Fibroblast of skin of right biceps (primary cell): ENCODE results near the gene HRG.

ENCODE experiments used
- DNase-seq: peaks from one replicate; pipeline ENCODE4 v3.0.0-alpha.2; 2013

HRG gene

DNA sequence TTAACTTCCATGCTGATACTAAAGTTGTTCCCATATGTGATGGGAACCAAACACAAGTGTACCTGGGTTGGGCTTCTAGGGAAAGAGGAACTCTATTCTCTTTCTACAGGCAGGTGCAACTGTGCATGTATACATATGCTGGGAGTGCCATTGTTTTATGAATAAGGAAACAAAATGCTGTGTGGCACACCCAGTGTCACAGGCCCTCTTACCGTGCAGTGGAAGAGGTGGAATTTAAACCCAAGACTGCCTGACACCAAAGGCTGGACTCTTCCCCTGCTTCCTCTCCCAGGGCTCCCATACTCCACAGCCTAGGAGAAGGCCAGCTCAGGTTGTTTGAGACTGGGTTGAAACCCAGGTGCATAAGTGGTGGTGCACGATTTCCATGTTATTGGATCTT lies 27.6 kb upstream of the HRG start:
- no peak for DNase-seq

DNA sequence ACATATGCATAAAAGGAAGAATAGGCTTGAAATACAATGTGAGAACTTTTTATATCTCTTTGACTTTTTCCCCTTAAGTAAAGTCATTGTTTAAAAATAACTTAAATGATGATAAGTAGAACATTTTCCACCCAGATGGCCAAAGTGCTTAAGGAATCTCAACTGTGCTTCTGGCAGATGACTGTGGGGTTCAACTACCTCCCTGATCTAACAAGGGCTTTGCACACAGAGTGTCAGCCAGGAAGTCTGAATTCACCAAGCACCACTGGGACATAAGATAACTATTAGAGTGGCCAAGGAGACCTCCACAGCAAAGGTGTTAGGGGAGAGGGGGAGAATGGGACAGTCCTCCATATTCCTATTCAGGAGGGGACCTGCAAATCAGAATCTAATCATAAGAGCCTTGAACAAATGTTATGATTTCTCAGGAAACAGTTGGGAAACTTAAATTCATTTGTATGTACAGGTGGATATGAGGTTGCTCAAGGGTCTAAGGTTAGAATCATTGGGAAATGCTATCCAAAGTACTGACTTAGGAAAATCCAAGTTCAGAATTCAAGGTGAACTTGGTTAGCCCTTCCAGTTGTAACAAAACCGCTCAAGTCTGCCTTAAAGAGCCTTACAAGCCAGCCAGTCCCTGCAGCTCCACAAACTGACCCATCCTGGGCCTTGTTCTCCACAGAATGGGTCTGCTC lies 25.9 kb upstream of the HRG start, which contains the start of gene FETUB:
Gene FETUB, plus strand, starts transcription at position 622 of the 695 bp plus-strand sequence. Its CDS starts 62 bp downstream, at position 684.
- no peak for DNase-seq

DNA sequence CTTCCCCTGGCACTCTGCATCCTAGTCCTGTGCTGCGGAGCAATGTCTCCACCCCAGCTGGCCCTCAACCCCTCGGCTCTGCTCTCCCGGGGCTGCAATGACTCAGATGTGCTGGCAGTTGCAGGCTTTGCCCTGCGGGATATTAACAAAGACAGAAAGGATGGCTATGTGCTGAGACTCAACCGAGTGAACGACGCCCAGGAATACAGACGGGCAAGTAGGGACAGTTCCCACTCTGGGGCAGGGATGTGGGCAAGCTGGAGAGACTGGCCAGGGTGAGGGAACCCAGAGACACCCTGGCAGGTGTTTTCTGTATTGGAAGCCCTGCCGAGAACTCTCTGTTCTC lies 25.4 kb upstream of the HRG start:
- no peak for DNase-seq

DNA sequence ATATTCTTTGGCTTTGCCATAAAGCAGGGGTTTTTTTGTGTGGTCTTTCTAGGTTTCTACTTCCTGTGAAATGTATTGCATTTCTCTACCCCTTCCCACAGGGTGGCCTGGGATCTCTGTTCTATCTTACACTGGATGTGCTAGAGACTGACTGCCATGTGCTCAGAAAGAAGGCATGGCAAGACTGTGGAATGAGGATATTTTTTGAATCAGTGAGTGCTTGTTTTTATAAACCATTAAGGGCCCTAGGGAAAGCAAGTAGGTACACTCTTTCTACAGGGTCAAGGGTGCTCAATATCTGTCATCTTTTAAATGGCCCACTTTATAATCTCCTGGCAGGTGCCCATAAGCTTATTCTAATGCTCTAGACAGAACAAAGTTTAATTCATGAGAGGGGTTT lies 24.9 kb upstream of the HRG start:
- DNase-seq: no peak

DNA sequence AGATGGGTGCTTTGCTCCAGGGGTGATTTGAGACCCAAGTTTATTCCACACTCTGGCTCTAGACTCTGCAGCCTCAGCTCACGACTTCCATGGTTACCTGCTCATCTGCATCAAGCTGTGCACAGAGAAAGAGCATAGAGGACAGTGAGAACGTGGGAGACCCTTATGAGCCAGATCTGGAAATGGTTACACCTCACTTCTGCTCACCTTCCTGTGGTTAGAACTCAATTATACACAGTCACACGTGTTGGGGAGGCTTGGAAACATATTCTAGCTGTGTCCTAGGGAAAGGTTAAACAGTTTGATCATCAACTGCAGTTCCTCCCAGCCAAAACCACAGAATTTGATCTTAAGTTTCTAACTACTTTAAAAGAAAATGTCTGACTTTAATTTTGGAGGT lies 23.8 kb upstream of the HRG start:
- DNase-seq: no peak

DNA sequence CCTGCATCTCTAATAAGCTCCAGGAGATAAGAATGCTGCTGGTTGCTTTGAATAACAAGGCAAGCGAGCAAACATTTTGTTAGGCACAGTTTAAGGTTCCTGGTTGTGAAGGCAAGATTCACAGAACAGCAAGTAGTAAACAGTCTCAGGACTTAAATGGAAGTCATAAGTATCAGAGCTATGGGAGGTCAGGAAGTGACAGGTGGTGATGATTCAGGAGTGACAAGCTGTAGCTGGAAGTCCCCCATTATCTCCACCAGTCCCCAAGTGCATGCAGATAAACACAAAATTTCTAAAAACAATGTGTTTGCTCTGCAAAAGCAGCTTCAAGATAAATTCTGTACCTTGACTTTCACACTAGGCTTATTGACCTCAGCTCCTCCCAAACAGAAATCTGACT lies 22.3 kb upstream of the HRG start:
- no peak for DNase-seq

DNA sequence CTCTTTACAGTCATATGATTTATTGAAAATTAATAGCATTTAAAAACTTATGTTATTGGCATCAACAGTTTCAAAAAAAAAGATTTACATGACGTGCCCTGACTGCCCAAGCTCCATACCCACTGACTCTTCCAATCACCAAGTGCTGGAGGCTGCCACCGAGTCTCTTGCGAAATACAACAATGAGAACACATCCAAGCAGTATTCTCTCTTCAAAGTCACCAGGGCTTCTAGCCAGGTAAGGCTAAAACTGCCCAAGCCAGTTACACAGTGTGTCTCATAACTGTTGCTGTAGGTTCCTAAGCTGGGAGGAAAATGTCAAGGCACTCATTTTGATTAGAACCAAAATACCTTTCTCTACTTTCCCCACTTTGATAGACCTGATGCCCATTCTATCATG lies 21.1 kb upstream of the HRG start:
- DNase-seq: no peak

DNA sequence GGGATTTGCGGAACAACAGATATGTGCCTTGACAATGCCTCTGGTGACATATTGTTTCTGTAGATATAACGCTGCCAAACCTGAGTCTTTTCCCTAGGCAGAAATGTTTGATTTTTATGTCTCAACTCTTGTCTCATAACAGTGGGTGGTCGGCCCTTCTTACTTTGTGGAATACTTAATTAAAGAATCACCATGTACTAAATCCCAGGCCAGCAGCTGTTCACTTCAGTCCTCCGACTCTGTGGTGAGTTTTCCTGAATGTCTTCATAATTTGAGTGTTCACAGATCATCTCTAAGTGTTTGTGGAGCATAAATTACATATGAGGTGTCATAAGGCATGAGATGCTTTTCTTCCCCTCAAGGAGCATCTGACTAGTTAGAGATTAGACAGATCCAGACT lies 19.7 kb upstream of the HRG start:
- no peak for DNase-seq

DNA sequence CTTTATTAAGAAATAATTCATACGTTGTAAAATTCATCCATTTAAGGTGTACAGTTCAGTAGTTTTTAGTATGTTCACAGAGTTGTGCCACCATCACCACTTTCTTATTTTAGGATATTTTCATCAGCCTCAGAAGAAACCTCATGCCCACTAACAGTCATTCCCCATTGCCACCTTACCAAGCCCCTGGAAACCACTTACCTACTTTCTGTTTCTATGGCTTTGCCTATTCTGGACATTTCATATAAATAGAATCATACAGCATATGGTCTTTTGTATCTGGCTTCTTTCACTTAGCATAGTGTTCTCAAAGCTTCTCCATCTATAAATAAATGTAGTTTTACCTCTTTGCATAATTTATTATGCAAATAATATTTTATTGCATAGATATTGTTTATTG lies 19.0 kb upstream of the HRG start:
- DNase-seq: no peak

DNA sequence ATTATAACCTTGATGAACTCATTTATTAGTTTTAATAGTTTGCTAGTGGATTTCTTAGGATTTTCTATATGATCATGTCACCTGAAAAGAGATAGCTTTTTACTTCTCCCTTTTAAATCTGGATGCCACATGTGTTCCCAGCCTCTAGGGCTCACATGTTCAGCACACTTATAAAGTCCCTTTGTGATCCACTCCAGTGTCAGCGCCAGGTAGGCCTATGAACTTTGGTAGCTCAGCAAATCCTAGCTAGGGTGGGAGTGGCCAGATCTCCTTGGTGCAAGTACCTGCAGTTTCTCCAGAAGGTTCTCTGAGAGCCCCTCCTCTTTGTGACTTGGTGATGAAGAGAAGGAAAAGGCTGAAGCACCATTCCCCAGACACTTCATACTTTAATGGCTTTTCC lies 17.0 kb upstream of the HRG start:
- no peak for DNase-seq

DNA sequence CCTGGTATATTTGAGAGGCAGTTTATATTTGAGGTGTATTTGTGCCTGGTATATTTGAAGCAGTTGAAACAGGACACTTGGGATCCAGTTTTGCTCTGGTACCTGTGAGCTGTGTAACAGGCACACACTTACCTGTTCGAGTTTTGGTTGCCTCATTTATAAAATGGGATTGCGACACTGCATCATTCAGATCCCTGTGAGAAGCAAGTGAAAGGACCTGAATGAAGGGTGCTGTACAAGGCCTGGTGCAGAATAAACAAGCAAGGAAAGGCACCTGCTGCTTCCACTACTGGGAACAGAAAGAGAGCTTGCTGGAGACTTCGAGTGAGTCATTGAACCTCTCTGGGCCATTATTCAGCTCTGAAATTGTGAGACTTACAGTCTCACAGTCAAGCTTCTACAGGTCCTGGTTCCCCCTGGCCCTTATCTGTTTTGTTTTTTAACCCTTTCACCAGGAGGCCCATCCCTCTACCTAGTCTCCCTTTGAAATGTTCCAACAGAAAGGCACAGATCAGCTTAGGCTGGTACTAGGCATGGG lies 14.1 kb upstream of the HRG start:
- DNase-seq: no peak

DNA sequence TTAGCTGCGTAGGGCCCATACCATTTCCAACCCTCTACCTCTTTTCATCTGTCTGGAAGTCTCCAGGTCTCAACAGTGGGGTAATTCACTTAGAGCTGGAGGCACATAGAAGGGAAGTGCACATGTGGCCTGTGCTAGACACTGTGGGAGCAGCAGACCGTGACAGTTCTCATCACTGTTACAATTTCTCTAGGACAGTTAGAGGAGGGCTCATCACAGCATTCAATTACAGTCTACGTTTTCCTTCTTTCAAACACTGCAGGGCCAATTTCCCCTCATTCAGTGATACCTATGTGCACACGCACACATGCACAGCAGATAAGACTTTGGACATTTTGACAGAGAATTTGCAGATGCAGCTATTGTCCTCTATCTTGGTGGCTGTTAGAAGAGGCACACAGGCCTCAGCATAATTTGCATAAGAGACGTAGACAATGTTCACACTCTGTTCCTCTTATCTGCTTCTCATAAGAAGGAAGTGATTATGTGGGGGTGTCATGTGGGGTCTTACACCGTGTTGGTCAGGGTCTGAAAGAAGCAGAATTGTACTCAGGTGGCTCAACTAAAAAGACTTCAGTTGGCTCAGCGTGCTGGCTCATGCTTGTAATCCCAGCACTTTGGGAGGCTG lies 12.6 kb upstream of the HRG start:
- no peak for DNase-seq

DNA sequence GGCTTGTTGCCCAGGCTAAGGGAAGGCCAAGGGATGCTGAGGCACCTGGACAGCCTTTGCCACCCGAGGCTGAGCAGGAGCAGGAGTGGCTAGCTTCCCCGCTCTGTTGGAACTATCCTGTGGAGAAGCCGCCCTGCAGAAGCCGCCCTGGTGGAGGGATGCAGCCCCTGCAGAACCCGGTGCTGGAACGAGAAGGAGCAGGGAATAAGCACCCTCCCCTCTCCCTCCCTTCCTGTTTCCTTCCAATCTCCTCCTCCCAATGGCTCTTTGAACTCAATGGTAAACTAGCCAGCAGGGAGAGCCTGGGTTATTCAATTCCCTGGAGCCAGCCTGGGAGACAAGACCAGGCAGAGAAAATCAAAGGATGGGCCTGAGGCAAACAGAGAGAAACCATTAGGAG lies 11.8 kb upstream of the HRG start:
- peak; percentile 2 for DNase-seq

DNA sequence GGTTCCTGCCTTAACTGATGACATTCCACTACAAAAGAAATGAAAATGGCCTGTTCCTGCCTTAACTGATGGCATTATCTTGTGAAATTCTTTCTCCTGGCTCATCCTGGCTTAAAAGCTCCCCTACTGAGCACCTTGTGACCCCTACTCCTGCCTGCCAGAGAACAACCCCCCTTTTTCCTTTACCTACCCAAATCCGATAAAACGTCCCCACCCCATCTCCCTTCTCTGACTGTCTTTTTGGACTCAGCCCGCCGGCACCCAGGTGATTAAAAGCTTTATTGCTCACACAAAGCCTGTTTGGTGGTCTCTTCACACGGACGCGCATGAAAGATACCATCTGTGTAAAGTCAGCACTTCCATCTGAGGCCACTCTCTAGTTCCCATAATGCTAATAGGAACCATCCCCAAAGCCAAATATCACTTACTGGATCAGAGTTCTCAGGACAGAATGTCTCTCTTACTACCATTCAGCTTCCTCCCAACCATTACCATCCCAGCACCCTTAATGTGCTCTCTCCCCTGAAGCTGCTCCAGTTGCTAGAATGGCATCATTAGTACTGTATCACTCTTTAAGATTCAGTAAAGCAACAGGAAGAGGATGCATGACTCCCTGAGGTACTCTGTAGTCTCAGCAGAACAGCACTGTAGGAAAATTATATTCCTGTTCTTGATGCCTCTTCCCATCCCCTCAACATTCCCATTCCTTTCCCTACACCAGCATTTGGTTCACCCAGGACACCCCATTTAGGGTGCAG lies 2.3 kb upstream of the HRG start:
- DNase-seq: no peak

DNA sequence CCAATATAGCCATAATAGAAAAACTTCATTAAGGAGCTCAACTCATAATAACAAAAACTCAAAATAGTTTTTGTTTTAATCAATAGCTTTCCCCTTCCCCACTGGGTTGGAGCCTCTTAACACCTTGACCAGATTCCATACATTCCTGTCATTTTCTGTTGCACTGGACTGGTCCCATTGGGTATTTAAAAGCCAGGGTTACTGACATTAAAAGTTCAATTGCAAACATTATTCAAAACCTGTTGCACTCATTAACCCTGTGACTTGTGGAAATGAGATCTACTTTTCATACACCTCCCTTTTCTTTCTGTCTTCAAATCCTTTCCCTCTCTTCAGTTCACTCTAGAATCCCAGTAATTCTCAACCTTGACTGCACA lies 1.7 kb upstream of the HRG start:
- no peak for DNase-seq

DNA sequence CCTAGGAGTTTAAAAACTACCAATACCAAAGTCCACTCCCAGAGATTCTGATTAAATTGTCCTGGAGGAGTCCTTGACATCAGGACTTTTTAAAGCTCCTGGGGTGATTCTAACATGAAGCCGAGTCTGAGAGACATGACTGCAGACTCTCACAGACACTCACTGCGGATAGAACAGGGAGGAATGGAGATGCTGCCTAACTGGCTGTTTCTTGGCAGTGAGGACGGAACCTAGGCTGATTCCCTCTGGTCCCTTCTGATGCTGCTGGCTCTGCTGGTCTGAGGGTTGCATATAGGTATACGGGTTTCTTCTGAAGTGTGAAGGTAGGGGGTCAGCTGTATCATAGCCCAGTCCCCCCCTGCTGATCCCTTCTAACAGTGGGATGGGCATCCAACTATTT lies 1.3 kb upstream of the HRG start:
- no peak for DNase-seq

DNA sequence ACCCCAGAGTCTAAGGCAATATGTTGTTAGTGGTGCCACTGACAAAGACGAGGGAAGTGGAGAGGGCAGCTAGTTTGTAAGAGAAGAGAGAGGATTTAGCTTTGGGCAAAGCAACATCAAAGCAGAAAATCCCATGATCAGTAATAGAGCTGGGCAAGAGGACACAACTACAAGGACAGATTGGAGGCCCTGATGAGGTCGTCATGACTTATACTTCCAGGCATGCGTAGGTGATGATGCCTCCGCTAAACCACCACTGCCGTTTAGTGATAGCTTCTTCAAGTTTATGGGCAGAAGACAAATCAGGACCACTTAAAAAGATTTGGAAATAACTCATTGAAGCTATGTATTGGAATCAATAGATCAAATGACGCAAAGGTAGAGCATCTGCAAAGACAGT lies 2.6 kb downstream of the HRG start:
- no peak for DNase-seq

DNA sequence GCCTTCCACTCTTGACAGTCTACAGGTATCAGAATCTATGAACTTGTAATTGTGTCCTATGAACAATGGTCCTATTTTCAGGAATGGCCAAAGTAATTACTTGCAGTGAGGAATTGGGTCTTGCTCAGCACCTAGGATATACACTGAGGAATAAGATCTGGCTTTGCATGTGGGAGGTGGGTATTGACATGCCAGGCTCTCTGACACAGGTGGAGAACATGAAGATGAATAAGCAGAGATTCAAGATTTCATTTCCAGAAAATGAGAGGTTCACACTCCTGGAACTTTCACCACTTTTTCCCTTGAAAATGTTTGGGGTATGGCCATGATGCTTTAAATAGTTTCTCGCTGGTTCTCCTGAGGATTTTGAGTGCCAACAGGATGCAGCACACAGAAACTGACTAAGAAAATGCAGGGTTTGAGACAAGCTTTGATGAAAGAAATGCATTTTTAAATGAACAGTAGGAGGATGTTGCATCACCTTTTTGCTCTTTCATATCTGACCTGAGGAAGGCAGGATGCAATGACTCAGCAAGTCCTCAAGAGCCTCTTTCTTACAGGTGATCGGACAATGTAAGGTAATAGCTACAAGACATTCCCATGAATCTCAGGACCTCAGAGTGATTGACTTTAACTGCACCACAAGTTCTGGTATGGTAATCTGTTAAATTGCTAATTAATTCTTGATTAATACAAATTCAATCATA lies 3.7 kb downstream of the HRG start:
- DNase-seq: no peak

DNA sequence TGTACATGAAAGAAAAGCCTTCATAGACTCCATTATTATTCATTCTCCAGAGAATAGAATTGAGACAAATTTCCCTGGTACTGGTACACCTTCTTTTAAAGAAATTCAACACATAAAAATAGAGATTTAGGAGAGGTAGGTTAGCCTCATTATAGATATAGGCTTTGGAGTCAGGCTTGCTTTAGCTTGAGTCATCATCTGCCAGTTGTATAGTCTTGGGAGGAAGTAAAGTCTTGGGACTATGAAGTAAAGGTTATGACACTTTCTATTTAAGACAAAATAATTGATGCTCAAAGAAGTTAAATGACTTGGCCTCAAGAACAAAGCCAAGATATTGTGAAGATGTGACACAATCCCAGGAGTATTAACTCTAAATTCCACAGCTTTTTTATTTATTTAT lies 4.3 kb downstream of the HRG start:
- DNase-seq: no peak

DNA sequence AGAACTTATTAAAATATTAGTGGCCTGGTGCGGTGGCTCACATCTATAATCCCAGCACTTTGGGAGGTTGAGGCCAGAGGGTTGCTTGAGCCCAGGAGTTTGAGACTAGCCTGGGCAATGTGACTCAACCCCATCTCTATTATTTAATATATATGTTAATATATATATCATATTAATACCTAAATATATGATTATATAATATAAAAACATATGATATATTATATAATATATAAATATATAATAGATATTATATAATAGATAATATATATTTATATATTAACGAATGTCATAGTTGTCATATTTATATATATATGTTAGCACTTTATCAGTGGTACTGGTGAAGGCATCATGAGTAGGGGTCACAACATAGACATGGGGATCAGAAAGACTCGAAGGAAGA lies 5.2 kb downstream of the HRG start:
- no peak for DNase-seq

DNA sequence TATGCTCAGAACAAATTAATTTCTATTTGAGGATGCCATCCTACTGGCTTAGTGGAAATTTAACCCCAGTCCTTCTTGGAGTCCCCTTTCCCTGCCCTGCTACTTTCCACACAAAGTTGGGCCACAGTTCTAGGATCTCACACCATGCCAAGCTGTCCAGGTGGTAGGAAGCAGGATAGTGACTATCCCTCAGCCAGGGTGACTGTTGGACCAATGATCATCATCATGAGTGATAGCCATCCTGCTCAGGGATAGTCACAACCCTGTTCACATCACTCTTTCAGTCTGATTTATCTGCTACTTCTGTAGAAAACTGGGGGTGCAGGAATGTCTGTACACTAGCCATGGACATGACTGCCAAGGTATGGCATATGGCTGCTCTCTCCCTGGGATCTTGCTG lies 12.8 kb downstream of the HRG start:
- no peak for DNase-seq

DNA sequence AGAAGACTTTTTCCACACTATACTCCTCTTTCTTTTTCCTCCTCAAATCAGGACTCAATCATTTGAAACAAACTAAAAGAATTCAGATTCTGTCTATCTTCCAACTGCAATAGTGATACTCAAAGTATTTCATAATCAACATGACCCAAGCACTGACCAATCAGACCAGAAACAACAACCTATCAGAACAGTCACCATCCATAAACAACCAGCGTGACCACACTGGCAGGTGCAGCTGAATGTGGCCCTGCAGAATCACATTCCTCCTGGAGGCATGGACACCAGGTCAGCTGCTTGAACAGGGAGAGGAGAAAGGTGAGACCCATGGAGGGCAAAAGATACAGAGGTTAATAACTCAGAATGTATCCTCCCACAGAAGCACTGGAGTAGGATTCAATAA lies 13.3 kb downstream of the HRG start:
- no peak for DNase-seq

DNA sequence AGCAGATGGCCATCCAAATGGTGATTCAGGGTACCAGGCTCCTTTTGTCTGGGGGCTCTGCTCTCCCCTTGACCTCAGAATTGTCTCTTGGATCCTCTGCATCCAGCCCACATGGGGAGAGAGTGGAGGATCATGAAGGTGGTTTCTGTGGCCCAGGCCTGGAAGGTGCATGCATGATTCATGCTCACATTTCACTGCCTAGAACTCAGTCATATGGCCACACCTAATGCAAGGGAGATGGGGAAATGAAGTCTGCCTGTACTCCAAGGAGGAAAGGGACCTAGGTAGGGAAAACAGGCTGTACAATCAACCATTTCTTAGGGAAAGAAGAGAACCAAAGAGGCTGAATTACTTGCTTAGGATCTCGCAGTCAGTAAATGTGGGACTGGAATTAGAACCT lies 15.1 kb downstream of the HRG start:
- no peak for DNase-seq

DNA sequence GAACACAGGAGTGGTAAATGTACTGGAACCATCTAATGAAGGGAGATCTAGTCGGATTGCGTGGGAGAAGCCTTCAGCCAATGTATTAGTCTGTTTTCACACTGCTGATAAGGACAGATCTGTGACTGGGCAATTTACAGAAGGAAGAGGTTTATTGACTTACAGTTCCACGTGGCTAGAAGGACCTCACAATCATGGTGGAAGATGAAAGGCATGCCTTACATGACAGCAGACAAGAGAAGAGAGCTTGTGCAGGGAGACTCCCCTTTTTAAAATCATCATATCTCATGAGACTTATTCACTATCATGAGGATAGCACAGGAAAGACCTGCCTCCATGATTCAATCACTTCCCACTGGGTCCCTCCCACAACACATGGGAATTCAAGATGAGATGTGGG lies 17.0 kb downstream of the HRG start:
- DNase-seq: no peak
